Measurements from ENCODE around the gene WAS.

The WAS gene

GRCh38 chrX:48714573-48714972 lies 31.0 kb downstream of the WAS start:
- no peak for DNase-seq

GRCh38 chrX:48715072-48715471 lies 31.5 kb downstream of the WAS start:
- DNase-seq, result no peak

- no peak for DNase-seq
Observed at GRCh38 chrX:48715876-48716502, 32.4 kb downstream of the WAS start.

- no peak for DNase-seq
Observed at GRCh38 chrX:48719958-48720357, 36.4 kb downstream of the WAS start.

GRCh38 chrX:48720577-48721250 lies 37.1 kb downstream of the WAS start:
- DNase-seq, result no peak

GRCh38 chrX:48721916-48722315 lies 38.3 kb downstream of the WAS start:
- DNase-seq, result no peak

- no peak for DNase-seq
Observed at GRCh38 chrX:48726596-48726995, 43.0 kb downstream of the WAS start.

- no peak for DNase-seq
Observed at GRCh38 chrX:48728653-48729052, 45.1 kb downstream of the WAS start.

- no peak for DNase-seq
Observed at GRCh38 chrX:48736303-48736702, 52.7 kb downstream of the WAS start.

GRCh38 chrX:48736878-48737212 lies 53.2 kb downstream of the WAS start:
- DNase-seq, result no peak

GRCh38 chrX:48737213-48737938 lies 53.8 kb downstream of the WAS start:
- peak; percentile 92 for DNase-seq

- no peak for DNase-seq
Observed at GRCh38 chrX:48737940-48738339, 54.3 kb downstream of the WAS start.

Data from NCI-H226 (cell line).